Astrocyte of the spinal cord (primary cell): Measurements from ENCODE around the gene MAN1A2.
"Not testable (repeated sequence)": the region's sequence is repeated elsewhere in the genome, so short reads cannot be mapped to it uniquely, and the experiment has no call there.

Experiments used
- DNase-seq: peaks from one replicate; pipeline ENCODE4 v3.0.0; 2011; ENCODE audit warnings: low read depth, low spot score
- H3K4me3 ChIP-seq: 2 replicates; pipeline ENCODE4 v1.5.1; 2011; ENCODE audit warnings: low read depth, mild to moderate bottlenecking, low read length, moderate library complexity
- CTCF ChIP-seq: IDR thresholded peaks from 2 replicates; pipeline ENCODE4 v1.5.1; 2012; ENCODE audit warnings: low read depth, mild to moderate bottlenecking, low read length, inconsistent platforms
- in situ Hi-C: cut with HindIII; loops from 2 replicates; pipeline ENCODE4 v1.10.0; 2017; ENCODE audit warnings: low sequenced_read_pairs

Gene MAN1A2

GRCh38 chr1:117367046-117368025, at the start of gene MAN1A2:
Gene MAN1A2, plus strand, starts transcription at chr1:117367449. Its CDS starts 735 bp downstream, at chr1:117368184.
- in situ Hi-C loops, result no loop called here

GRCh38 chr1:117318011-117318410, 49.2 kb upstream of the MAN1A2 start:
- H3K4me3 ChIP-seq, result no peak overlapping the region
- no peak for TF ChIP-seq CTCF
- in situ Hi-C loops, result no loop called here
- no peak for DNase-seq

More at GRCh38 chr1:117367046-117368025, at the start of gene MAN1A2:
- peak within 1 kb of the TSS; percentile 85 for H3K4me3 ChIP-seq
- TF ChIP-seq CTCF, result no peak
- peak; percentile 84 for DNase-seq

- no peak for TF ChIP-seq CTCF
- H3K4me3 ChIP-seq, result no peak overlapping the region
- no peak for DNase-seq
- in situ Hi-C loops, result no loop called here
Measured at GRCh38 chr1:117318426-117318825, 48.8 kb upstream of the MAN1A2 start.

GRCh38 chr1:117320515-117320914, 46.7 kb upstream of the MAN1A2 start:
- in situ Hi-C loops, result no loop called here
- DNase-seq, result no peak
- H3K4me3 ChIP-seq, result no peak overlapping the region
- TF ChIP-seq CTCF, result no peak

- no peak overlapping the region for H3K4me3 ChIP-seq
- in situ Hi-C loops, result no loop called here
- TF ChIP-seq CTCF, result no peak
- DNase-seq, result no peak
Measured at GRCh38 chr1:117321680-117322609, 45.3 kb upstream of the MAN1A2 start.

GRCh38 chr1:117324357-117324756, 42.9 kb upstream of the MAN1A2 start:
- H3K4me3 ChIP-seq, result no peak overlapping the region
- DNase-seq, result no peak
- in situ Hi-C loops, result no loop called here
- TF ChIP-seq CTCF, result no peak

- DNase-seq, in situ Hi-C loops, H3K4me3 ChIP-seq: not testable (repeated sequence)
Measured at GRCh38 chr1:117326035-117326434, 41.2 kb upstream of the MAN1A2 start.
